Nephron (organoid): ENCODE results near the gene EVI5L.

Source experiments
- H3K27ac Mint-ChIP-seq, 3 experiments: 2 replicates each; pipeline ENCODE4 v1.8.0; 2020; ENCODE audit warnings: mixed read lengths in 3 of 3, mild to moderate bottlenecking in 2 of 3, moderate library complexity in 1 of 3
- H3K27me3 Mint-ChIP-seq: 2 replicates; pipeline ENCODE4 v1.8.0; 2021; ENCODE audit warnings: low read depth, mild to moderate bottlenecking, moderate library complexity, mixed read lengths
- H3K36me3 Mint-ChIP-seq: 2 replicates; pipeline ENCODE4 v1.8.0; 2020; ENCODE audit warnings: low read depth, mixed read lengths
- H3K4me1 Mint-ChIP-seq: 2 replicates; pipeline ENCODE4 v1.8.0; 2020; ENCODE audit warnings: mixed read lengths
- H3K4me3 Mint-ChIP-seq, 3 experiments: 2 replicates each; pipeline ENCODE4 v1.8.0; 2020; ENCODE audit warnings: mild to moderate bottlenecking in 3 of 3, mixed read lengths in 3 of 3, moderate library complexity in 2 of 3
- H3K9me3 Mint-ChIP-seq: 2 replicates; pipeline ENCODE4 v1.8.0; 2020; ENCODE audit warnings: mixed read lengths
- TF ChIP-seq, protein P1 (sequence below), 3 experiments: fragments of 200-600 bp; sonication (generic); IDR thresholded peaks; one replicate each; pipeline ENCODE4 v1.5.0; 2021; ENCODE audit warnings: antibody characterized with exemption in 3 of 3; ENCODE audit not compliant: unreplicated experiment in 3 of 3

EVI5L gene

DNA sequence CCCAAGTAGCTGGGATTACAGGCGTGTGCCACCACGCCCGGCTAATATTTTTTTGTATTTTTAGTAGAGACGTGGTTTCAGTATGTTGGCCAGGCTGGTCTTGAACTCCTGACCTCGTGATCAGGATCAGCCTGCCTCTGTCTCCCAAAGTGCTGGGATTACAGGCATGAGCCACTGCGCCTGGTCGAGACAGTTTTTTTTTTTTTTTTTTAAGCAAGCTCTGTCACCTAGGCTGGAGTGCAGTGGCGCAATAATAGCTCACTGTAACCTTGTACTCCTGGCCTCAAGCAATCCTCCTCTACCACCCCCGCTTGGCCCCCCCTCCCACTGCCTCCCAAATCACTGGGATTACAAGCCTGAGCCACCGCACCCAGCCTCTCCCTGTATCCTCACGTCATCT lies 67.3 kb downstream of the EVI5L start:
- H3K27me3 Mint-ChIP-seq = peaks cover 6% of the 10 kb centered on the region
- H3K4me3 Mint-ChIP-seq = no peak overlapping the region
- H3K36me3 Mint-ChIP-seq = no peaks in the 10 kb centered on the region
- TF ChIP-seq, protein P1, sequence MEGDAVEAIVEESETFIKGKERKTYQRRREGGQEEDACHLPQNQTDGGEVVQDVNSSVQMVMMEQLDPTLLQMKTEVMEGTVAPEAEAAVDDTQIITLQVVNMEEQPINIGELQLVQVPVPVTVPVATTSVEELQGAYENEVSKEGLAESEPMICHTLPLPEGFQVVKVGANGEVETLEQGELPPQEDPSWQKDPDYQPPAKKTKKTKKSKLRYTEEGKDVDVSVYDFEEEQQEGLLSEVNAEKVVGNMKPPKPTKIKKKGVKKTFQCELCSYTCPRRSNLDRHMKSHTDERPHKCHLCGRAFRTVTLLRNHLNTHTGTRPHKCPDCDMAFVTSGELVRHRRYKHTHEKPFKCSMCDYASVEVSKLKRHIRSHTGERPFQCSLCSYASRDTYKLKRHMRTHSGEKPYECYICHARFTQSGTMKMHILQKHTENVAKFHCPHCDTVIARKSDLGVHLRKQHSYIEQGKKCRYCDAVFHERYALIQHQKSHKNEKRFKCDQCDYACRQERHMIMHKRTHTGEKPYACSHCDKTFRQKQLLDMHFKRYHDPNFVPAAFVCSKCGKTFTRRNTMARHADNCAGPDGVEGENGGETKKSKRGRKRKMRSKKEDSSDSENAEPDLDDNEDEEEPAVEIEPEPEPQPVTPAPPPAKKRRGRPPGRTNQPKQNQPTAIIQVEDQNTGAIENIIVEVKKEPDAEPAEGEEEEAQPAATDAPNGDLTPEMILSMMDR (IDR thresholded peaks at IDR 0.05; ENCODE audit: unreplicated experiment in 3 of 3) = no peak
- H3K27ac Mint-ChIP-seq = no peak overlapping the region
- H3K9me3 Mint-ChIP-seq = no peaks in the 10 kb centered on the region
- no peaks in the 10 kb centered on the region for H3K4me1 Mint-ChIP-seq

DNA sequence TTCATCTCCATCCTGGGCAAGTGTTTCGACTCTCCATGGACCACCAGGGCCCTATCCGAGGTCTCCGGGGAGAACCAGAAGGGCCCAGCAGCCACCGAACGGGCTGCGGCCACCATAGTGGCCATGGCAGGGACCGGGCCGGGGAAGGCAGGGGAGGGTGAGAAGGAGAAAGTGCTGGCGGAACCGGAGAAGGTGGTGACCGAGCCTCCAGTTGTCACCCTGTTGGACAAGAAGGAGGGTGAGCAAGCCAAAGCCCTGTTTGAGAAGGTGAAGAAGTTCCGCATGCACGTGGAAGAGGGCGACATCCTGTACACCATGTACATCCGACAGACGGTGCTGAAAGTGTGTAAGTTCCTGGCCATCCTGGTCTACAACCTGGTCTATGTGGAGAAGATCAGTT lies 68.9 kb downstream of the EVI5L start:
- Mint-ChIP-seq H3K9me3 (no peaks in the 10 kb centered on the region), H3K27ac (no peak overlapping the region), H3K27me3 (peaks cover 3% of the 10 kb centered on the region), H3K4me3 (no peak overlapping the region), H3K36me3 (no peaks in the 10 kb centered on the region), H3K4me1 (peaks cover 8% of the 10 kb centered on the region)
- TF ChIP-seq, protein P1 (IDR thresholded peaks at IDR 0.05; ENCODE audit: unreplicated experiment in 3 of 3) = no peak

DNA sequence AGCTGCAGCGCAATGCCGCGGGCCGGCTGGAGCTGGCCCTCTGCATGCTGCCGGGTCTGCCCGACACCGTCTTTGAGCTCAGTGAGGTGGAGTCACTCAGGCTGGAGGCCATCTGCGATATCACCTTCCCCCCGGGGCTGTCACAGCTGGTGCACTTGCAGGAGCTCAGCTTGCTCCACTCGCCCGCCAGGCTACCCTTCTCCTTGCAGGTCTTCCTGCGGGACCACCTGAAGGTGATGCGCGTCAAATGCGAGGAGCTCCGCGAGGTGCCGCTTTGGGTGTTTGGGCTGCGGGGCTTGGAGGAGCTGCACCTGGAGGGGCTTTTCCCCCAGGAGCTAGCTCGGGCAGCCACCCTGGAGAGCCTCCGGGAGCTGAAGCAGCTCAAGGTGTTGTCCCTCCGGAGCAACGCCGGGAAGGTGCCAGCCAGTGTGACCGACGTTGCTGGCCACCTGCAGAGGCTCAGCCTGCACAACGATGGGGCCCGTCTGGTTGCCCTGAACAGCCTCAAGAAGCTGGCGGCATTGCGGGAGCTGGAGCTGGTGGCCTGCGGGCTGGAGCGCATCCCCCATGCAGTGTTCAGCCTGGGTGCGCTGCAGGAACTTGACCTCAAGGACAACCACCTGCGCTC lies 69.8 kb downstream of the EVI5L start:
- H3K27ac Mint-ChIP-seq = no peak overlapping the region
- H3K27me3 Mint-ChIP-seq = no peaks in the 10 kb centered on the region
- no peaks in the 10 kb centered on the region for H3K36me3 Mint-ChIP-seq
- H3K4me1 Mint-ChIP-seq = peaks cover 11% of the 10 kb centered on the region
- H3K9me3 Mint-ChIP-seq = no peaks in the 10 kb centered on the region
- TF ChIP-seq, protein P1 (IDR thresholded peaks at IDR 0.05; ENCODE audit: unreplicated experiment in 3 of 3) = no peak
- no peak overlapping the region for H3K4me3 Mint-ChIP-seq

DNA sequence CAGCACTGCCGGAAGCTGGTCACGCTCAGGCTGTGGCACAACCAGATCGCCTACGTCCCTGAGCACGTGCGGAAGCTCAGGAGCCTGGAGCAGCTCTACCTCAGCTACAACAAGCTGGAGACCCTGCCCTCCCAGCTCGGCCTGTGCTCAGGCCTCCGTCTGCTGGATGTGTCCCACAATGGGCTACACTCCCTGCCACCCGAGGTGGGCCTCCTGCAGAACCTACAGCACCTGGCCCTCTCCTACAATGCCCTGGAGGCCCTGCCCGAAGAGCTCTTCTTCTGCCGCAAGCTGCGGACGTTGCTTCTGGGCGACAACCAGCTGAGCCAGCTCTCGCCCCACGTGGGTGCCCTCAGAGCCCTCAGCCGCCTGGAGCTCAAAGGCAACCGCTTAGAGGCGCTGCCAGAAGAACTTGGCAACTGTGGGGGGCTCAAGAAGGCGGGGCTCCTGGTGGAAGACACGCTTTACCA lies 70.4 kb downstream of the EVI5L start:
- TF ChIP-seq, protein P1 (IDR thresholded peaks at IDR 0.05; ENCODE audit: unreplicated experiment in 3 of 3) = no peak
- Mint-ChIP-seq H3K27ac (no peak overlapping the region), H3K4me1 (peaks cover 16% of the 10 kb centered on the region), H3K27me3 (no peaks in the 10 kb centered on the region), H3K9me3 (no peaks in the 10 kb centered on the region), H3K4me3 (peak overlapping the region in 1 of 3 experiments; percentile 48), H3K36me3 (no peaks in the 10 kb centered on the region)

DNA sequence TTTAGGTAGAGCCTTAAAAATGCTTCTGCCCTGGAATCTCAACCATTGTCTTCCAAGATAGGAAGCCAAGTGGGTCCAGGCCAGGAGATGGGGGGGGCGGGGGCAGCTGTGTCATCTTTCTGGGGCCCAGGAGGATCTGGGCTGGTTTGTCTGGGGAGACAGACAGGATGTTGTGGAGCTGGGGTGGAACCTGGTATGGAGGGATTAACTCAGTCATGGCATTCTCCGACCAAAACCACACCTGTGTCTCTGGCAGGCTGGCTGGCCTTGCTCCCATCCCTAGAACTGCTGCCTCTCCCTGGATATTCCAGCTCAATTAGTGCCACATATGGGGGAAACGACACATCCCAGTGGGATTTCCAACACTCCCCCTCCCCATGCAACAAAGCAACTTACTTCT lies 70.9 kb downstream of the EVI5L start:
- H3K4me1 Mint-ChIP-seq = peaks cover 21% of the 10 kb centered on the region
- H3K36me3 Mint-ChIP-seq = no peaks in the 10 kb centered on the region
- H3K4me3 Mint-ChIP-seq = peak overlapping the region in 1 of 3 experiments; percentile 71
- no peak overlapping the region for H3K27ac Mint-ChIP-seq
- no peaks in the 10 kb centered on the region for H3K27me3 Mint-ChIP-seq
- TF ChIP-seq, protein P1 (IDR thresholded peaks at IDR 0.05; ENCODE audit: unreplicated experiment in 3 of 3) = no peak
- no peaks in the 10 kb centered on the region for H3K9me3 Mint-ChIP-seq

DNA sequence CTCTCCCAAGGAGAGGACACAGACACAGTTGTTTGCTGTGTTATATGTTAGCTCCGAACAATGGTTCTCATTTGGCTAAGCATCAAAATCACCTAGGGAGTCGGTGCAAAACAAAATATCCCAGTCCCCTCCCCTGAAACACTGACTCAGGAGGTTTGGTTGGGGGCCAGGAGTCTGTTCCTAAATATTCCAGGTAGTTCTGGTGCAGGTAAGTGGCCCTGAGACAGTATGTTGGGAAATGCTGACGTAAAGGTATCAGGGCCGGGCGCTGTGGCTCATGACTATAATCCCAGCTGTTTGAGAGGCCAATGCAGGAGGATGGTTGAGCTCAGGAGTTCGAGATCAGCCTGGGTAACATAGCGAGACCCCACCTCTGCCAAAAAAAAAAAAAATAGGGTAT lies 71.3 kb downstream of the EVI5L start:
- H3K4me1 Mint-ChIP-seq = peaks cover 21% of the 10 kb centered on the region
- H3K27me3 Mint-ChIP-seq = no peaks in the 10 kb centered on the region
- H3K27ac Mint-ChIP-seq = no peak overlapping the region
- TF ChIP-seq, protein P1 (IDR thresholded peaks at IDR 0.05; ENCODE audit: unreplicated experiment in 3 of 3) = no peak
- H3K36me3 Mint-ChIP-seq = no peaks in the 10 kb centered on the region
- no peaks in the 10 kb centered on the region for H3K9me3 Mint-ChIP-seq
- peak overlapping the region in 2 of 3 experiments; percentile 34 to 71 for H3K4me3 Mint-ChIP-seq
